ENCODE data around the gene SYT12.

The SYT12 gene

DNA sequence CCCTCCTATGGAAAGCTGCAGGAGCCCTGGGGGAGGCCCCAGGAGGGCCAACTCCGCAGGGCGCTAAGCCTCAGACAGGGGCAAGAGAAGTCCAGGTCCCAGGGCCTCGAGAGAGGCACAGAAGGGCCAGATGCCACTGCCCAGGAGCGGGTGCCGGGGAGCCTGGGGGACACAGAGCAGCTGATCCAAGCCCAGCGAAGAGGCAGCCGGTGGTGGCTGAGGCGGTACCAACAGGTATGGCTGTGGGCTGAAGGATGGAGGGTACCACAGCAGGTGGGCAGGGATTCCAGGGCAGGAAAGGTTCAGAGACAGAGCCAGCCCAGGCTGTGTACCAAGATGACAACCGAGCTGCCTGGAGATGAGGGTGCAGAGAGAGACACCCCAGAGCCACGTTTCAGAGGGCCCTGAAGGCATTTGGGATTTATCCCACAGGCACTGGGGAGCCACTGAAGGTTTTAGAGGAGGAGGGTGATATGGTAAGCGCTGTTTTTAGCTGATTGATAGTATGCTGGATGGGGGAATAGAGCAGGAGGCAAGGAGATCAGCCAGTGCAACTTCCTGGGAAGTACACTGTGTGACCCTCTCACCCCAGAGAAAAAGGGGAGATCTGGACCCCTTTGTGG, 47.4 kb upstream of the SYT12 start:
- H3K4me2 ChIP-seq (ENCODE audit: low read length) = no peak overlapping the region
- TF ChIP-seq EZH2 (IDR thresholded peaks at IDR 0.05; ENCODE audit: borderline replicate concordance, low read length) = no peak
- TF ChIP-seq, protein P1, sequence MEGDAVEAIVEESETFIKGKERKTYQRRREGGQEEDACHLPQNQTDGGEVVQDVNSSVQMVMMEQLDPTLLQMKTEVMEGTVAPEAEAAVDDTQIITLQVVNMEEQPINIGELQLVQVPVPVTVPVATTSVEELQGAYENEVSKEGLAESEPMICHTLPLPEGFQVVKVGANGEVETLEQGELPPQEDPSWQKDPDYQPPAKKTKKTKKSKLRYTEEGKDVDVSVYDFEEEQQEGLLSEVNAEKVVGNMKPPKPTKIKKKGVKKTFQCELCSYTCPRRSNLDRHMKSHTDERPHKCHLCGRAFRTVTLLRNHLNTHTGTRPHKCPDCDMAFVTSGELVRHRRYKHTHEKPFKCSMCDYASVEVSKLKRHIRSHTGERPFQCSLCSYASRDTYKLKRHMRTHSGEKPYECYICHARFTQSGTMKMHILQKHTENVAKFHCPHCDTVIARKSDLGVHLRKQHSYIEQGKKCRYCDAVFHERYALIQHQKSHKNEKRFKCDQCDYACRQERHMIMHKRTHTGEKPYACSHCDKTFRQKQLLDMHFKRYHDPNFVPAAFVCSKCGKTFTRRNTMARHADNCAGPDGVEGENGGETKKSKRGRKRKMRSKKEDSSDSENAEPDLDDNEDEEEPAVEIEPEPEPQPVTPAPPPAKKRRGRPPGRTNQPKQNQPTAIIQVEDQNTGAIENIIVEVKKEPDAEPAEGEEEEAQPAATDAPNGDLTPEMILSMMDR (IDR thresholded peaks at IDR 0.05; ENCODE audit: low read length) = no peak
- no peak overlapping the region for H3K27ac ChIP-seq (ENCODE audit: low read depth, low read length, poor library complexity, severe bottlenecking)
- H3K9ac ChIP-seq (ENCODE audit: low read length) = no peak overlapping the region
- no peak overlapping the region for H2AFZ ChIP-seq (ENCODE audit: low read length)
- H3K27me3 ChIP-seq (ENCODE audit: insufficient read depth, low read length) = no peaks in the 10 kb centered on the region; the same call in 1 of the 2 replicates
- no peaks in the 10 kb centered on the region for H3F3A ChIP-seq (ENCODE audit: insufficient read depth, low read length)
- peaks cover 4% of the 10 kb centered on the region; the same call in 1 of the 2 replicates for H3K9me3 ChIP-seq (ENCODE audit: low read length)
- no peaks in the 10 kb centered on the region; the same call in 1 of the 2 replicates for H3K36me3 ChIP-seq (ENCODE audit: insufficient read depth, low read length)
- H3K4me3 ChIP-seq (ENCODE audit: low read depth, low read length, poor library complexity, severe bottlenecking) = no peak overlapping the region
- no peaks in the 10 kb centered on the region for H3K79me2 ChIP-seq (ENCODE audit: insufficient read depth, low read length)
- H3K9me2 ChIP-seq (ENCODE audit: low read depth, low read length) = no peaks in the 10 kb centered on the region
- no peaks in the 10 kb centered on the region for H3K4me1 ChIP-seq (ENCODE audit: insufficient read depth, low read length, severe bottlenecking)
- H4K20me1 ChIP-seq (ENCODE audit: insufficient read depth, low read length) = no peaks in the 10 kb centered on the region

DNA sequence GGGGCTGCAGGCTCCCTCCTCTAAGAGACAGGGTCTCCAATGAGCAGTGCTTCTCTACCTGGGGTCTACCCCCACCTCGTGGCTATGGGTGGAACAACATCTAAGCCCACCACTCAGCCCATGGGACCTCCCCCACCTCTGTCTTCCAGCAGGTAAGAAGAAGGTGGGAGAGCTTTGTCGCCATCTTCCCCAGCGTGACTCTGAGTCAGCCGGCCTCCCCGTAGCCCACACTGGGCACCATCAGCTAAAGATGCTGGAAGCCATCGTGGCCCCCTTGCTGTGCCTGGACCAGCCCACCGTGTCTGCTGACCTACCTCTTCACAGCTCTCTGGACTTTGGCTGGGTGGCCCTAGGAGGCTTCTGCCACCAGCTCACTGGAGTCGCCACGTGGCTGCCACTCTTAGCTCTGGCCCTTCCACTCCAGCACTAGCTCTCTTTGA, 46.9 kb upstream of the SYT12 start:
- Histone ChIP-seq H3K27ac (ENCODE audit: low read depth, low read length, poor library complexity, severe bottlenecking) (no peak overlapping the region), H3K27me3 (ENCODE audit: insufficient read depth, low read length) (no peaks in the 10 kb centered on the region; the same call in 1 of the 2 replicates), H3F3A (ENCODE audit: insufficient read depth, low read length) (no peaks in the 10 kb centered on the region), H3K4me2 (ENCODE audit: low read length) (no peak overlapping the region), H4K20me1 (ENCODE audit: insufficient read depth, low read length) (no peaks in the 10 kb centered on the region), H3K9me2 (ENCODE audit: low read depth, low read length) (no peaks in the 10 kb centered on the region), H2AFZ (ENCODE audit: low read length) (no peak overlapping the region), H3K4me1 (ENCODE audit: insufficient read depth, low read length, severe bottlenecking) (no peaks in the 10 kb centered on the region), H3K79me2 (ENCODE audit: insufficient read depth, low read length) (no peaks in the 10 kb centered on the region), H3K9me3 (ENCODE audit: low read length) (peaks cover 4% of the 10 kb centered on the region; the same call in 1 of the 2 replicates), H3K4me3 (ENCODE audit: low read depth, low read length, poor library complexity, severe bottlenecking) (no peak overlapping the region), H3K9ac (ENCODE audit: low read length) (no peak overlapping the region), H3K36me3 (ENCODE audit: insufficient read depth, low read length) (no peaks in the 10 kb centered on the region; the same call in 1 of the 2 replicates)
- TF ChIP-seq, protein P1 (IDR thresholded peaks at IDR 0.05; ENCODE audit: low read length) = peak; percentile 68
- no peak for TF ChIP-seq EZH2 (IDR thresholded peaks at IDR 0.05; ENCODE audit: borderline replicate concordance, low read length)

DNA sequence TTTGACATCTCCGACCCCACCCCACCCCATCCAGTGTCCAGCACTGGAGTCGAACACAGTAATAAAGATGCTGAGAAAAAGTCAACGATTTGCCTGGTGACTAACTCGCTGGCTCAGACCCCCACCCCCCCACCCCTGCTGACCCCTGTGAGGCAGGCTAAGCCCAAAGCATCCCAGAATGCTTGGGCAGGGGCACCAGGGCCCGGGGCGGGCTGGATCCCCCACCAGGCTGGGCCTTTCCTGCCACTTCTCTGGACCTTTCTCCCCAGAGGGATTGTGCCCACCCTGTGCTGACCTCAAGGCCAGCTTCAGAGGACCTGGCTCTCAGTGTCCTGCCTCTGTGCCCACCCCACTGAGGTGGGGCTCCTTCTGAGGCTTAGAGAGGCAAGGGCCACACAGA, 46.0 kb upstream of the SYT12 start:
- H3K4me2 ChIP-seq (ENCODE audit: low read length) = no peak overlapping the region
- H4K20me1 ChIP-seq (ENCODE audit: insufficient read depth, low read length) = no peaks in the 10 kb centered on the region

More for the DNA sequence above, 46.0 kb upstream of the SYT12 start:
- H3K9me3 ChIP-seq (ENCODE audit: low read length) = peaks cover 4% of the 10 kb centered on the region; the same call in 1 of the 2 replicates
- no peaks in the 10 kb centered on the region; the same call in 1 of the 2 replicates for H3K27me3 ChIP-seq (ENCODE audit: insufficient read depth, low read length)
- H3K9ac ChIP-seq (ENCODE audit: low read length) = no peak overlapping the region
- TF ChIP-seq EZH2 (IDR thresholded peaks at IDR 0.05; ENCODE audit: borderline replicate concordance, low read length) = no peak
- TF ChIP-seq, protein P1 (IDR thresholded peaks at IDR 0.05; ENCODE audit: low read length) = no peak
- no peaks in the 10 kb centered on the region; the same call in 1 of the 2 replicates for H3K36me3 ChIP-seq (ENCODE audit: insufficient read depth, low read length)
- no peaks in the 10 kb centered on the region for H3F3A ChIP-seq (ENCODE audit: insufficient read depth, low read length)
- H3K4me3 ChIP-seq (ENCODE audit: low read depth, low read length, poor library complexity, severe bottlenecking) = no peak overlapping the region
- no peaks in the 10 kb centered on the region for H3K9me2 ChIP-seq (ENCODE audit: low read depth, low read length)
- no peaks in the 10 kb centered on the region for H3K79me2 ChIP-seq (ENCODE audit: insufficient read depth, low read length)
- no peaks in the 10 kb centered on the region for H3K4me1 ChIP-seq (ENCODE audit: insufficient read depth, low read length, severe bottlenecking)
- H3K27ac ChIP-seq (ENCODE audit: low read depth, low read length, poor library complexity, severe bottlenecking) = no peak overlapping the region
- no peak overlapping the region for H2AFZ ChIP-seq (ENCODE audit: low read length)
